Natural killer cell treated with Interleukin-12 subunit alpha and Interleukin-12 subunit beta and Interleukin-15 and Interleukin-18, amount 100 ng/mL, for 72 hours (primary cell): ENCODE measurements around the gene COMMD1. TPM values are rescaled to one million over a fixed set of nuclear protein-coding genes. Genes with fewer than 3 reads are reported as not detected.

Experiments used
- ATAC-seq, 2 donors: fragments of 150-1000 bp; cut with Tn5 transposase in 1 of 2; sonication (Bioruptor Pico), chemical (Tn5 transposase) in 1 of 2; 2 replicates each; pipeline ENCODE4 v1.10.0; 2021
- DNase-seq: peaks from one replicate; pipeline ENCODE4 v3.0.0; 2022; ENCODE audit warnings: low spot score
- H3K27ac Mint-ChIP-seq, 2 donors: 1 replicate in 1 of 2; 2 replicates in 1 of 2; pipeline ENCODE4 v1.8.0; 2022; ENCODE audit warnings: mixed read lengths in 2 of 2, mild to moderate bottlenecking in 1 of 2, moderate library complexity in 1 of 2
- H3K27me3 Mint-ChIP-seq, 2 donors: 1 replicate in 1 of 2; 2 replicates in 1 of 2; pipeline ENCODE4 v1.8.0; 2022; ENCODE audit warnings: mixed read lengths in 2 of 2
- H3K36me3 Mint-ChIP-seq: one replicate; pipeline ENCODE4 v1.8.0; 2022; ENCODE audit warnings: mixed read lengths
- H3K4me1 Mint-ChIP-seq, 2 donors: 1 replicate in 1 of 2; 2 replicates in 1 of 2; pipeline ENCODE4 v1.8.0; 2022; ENCODE audit warnings: low read depth in 2 of 2, mixed read lengths in 2 of 2, mild to moderate bottlenecking in 1 of 2
- H3K4me3 Mint-ChIP-seq: one replicate; pipeline ENCODE4 v1.8.0; 2022; ENCODE audit warnings: mixed read lengths
- H3K9me3 Mint-ChIP-seq: 2 replicates; pipeline ENCODE4 v1.8.0; 2022; ENCODE audit warnings: mixed read lengths
- total RNA-seq, 2 donors: library from RNA; stranded (reverse); gene quantifications; one replicate each; pipeline ENCODE4 v1.2.3, GENCODE V29; 2022

COMMD1 gene
- total RNA-seq, 2 donors from 2014 or later, result 34.4 to 44.4 TPM

DNA sequence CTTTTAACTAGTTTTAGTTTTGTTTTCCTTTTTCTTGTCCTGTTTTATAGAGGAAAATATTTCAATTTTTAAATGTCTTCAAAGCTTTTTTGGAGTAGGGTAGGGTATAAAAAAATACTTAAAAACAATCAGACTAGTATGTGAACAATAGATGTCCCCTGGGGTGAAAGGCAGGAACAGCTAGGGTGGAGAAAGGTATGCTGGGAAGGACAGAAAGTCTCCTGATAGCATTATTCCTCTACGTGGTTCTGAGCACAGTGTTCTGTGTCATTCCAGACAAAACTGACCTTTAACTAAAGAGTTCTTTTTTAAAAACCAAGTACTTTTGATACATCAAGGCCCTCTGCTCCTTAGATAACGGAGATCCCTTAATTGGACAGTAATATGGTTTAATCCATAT lies 258.4 kb downstream of the COMMD1 start:
- no peaks in the 10 kb centered on the region for H3K9me3 Mint-ChIP-seq
- H3K36me3 Mint-ChIP-seq, result no peaks in the 10 kb centered on the region
- H3K4me1 Mint-ChIP-seq, result no peaks in the 10 kb centered on the region
- no peaks in the 10 kb centered on the region for H3K27me3 Mint-ChIP-seq
- DNase-seq (no peak), ATAC-seq (no peak)
- no peak overlapping the region for H3K4me3 Mint-ChIP-seq
- H3K27ac Mint-ChIP-seq, result no peak overlapping the region

DNA sequence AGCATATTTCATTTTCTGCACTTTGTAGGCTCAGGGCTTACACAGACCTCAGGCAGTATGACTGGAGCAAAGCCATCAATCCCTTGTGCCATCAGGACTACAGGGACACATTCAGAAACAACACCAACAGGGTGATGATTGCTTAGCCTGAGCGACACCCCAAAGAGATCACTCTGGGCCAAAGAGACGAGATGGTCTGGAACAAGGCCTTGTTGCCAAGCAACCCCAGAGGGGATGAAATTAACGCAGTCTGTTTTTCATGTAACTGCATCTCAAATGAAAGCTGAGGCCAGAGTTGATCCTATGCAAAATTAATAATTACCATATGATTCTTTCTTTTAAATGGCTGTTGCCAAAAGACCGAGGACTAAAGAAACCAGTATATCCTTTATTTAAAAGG lies 270.3 kb downstream of the COMMD1 start:
- no peak for DNase-seq
- Mint-ChIP-seq H3K4me3 (no peak overlapping the region), H3K9me3 (no peaks in the 10 kb centered on the region), H3K36me3 (no peaks in the 10 kb centered on the region), H3K27ac (no peak overlapping the region), H3K4me1 (no peaks in the 10 kb centered on the region), H3K27me3 (peaks cover 0 to 2% of the 10 kb centered on the region in 2 donors)
- no peak for ATAC-seq

- Mint-ChIP-seq H3K27me3 (peaks cover 0 to 2% of the 10 kb centered on the region in 2 donors), H3K36me3 (no peaks in the 10 kb centered on the region), H3K9me3 (no peaks in the 10 kb centered on the region), H3K4me1 (no peaks in the 10 kb centered on the region), H3K4me3 (no peak overlapping the region), H3K27ac (no peak overlapping the region)
- ATAC-seq (no peak), DNase-seq (no peak)
These were observed 271.3 kb downstream of the COMMD1 start for GRCh38 chr2:62176801-62177200.

GRCh38 chr2:62177392-62178049 lies 272.0 kb downstream of the COMMD1 start:
- Mint-ChIP-seq H3K27me3 (peaks cover 0 to 2% of the 10 kb centered on the region in 2 donors), H3K4me1 (no peaks in the 10 kb centered on the region), H3K27ac (no peak overlapping the region), H3K9me3 (no peaks in the 10 kb centered on the region), H3K4me3 (no peak overlapping the region), H3K36me3 (no peaks in the 10 kb centered on the region)
- ATAC-seq (no peak), DNase-seq (no peak)

DNA sequence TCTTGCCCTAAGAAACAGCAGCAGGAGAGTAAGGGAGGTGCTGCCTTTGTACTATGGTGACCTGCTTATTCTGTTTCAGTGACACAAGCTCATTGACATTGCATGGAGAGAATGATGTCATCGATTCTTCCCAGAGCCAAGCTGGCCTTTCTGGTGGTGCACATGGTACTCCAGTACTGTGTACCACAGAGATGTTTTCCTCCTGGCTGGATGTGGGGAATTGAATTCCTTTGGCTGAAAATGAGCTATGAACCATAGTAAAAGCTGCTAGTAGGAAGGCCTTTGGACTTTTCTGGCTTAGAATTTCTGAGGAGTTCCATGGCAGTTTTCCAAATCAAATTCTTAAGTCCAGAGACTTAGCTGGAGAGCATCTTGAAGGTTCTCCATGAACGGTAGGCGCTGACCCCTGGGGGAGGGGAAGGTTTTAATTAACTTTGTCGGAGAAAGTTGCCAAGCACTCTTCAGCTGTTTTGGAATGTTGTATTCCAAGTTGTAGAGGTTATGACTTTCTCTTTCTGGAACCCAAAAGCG lies 273.3 kb downstream of the COMMD1 start:
- no peaks in the 10 kb centered on the region for H3K36me3 Mint-ChIP-seq
- no peaks in the 10 kb centered on the region for H3K9me3 Mint-ChIP-seq
- H3K27me3 Mint-ChIP-seq, result peaks cover 0 to 2% of the 10 kb centered on the region in 2 donors
- DNase-seq (no peak), ATAC-seq (no peak)
- H3K4me1 Mint-ChIP-seq, result no peaks in the 10 kb centered on the region
- H3K4me3 Mint-ChIP-seq, result no peak overlapping the region
- H3K27ac Mint-ChIP-seq, result no peak overlapping the region

- Mint-ChIP-seq H3K27ac (no peak overlapping the region), H3K4me1 (no peaks in the 10 kb centered on the region), H3K36me3 (no peaks in the 10 kb centered on the region), H3K9me3 (no peaks in the 10 kb centered on the region), H3K27me3 (peaks cover 0 to 2% of the 10 kb centered on the region in 2 donors), H3K4me3 (no peak overlapping the region)
- ATAC-seq (no peak), DNase-seq (no peak)
These were observed 275.5 kb downstream of the COMMD1 start for GRCh38 chr2:62180975-62181374.

- no peak for DNase-seq
- Mint-ChIP-seq H3K4me1 (no peaks in the 10 kb centered on the region), H3K36me3 (no peaks in the 10 kb centered on the region), H3K27me3 (peaks cover 0 to 2% of the 10 kb centered on the region in 2 donors), H3K27ac (no peak overlapping the region), H3K4me3 (no peak overlapping the region), H3K9me3 (no peaks in the 10 kb centered on the region)
- ATAC-seq, result no peak
These were observed 276.4 kb downstream of the COMMD1 start for GRCh38 chr2:62181843-62182242.

- Mint-ChIP-seq H3K4me3 (no peak overlapping the region), H3K36me3 (no peaks in the 10 kb centered on the region), H3K9me3 (no peaks in the 10 kb centered on the region), H3K27me3 (peaks cover 0 to 2% of the 10 kb centered on the region in 2 donors), H3K27ac (no peak overlapping the region), H3K4me1 (no peaks in the 10 kb centered on the region)
- ATAC-seq (no peak), DNase-seq (no peak)
These were observed 279.2 kb downstream of the COMMD1 start for GRCh38 chr2:62184512-62185230.

Other genes with a start within 250 kb of the COMMD1 start
- 1 to 10 TPM; 2.2 to 6.6 TPM for gene FAM161A, start 51.6 kb upstream of the COMMD1 start, total RNA-seq
- gene CCT4, start 17.0 kb upstream of the COMMD1 start, total RNA-seq, result 100 to 1,000 TPM; 207 to 291 TPM